GM13977 (cell line): ENCODE measurements around the gene KIT.

Source experiments
- DNase-seq: peaks from one replicate; pipeline ENCODE4 v3.0.0; 2012; ENCODE audit warnings: low spot score
- CTCF ChIP-seq: IDR thresholded peaks from 2 replicates; pipeline ENCODE4 v1.5.1; 2012; ENCODE audit warnings: mild to moderate bottlenecking, control low read depth; ENCODE audit not compliant: insufficient read depth; ENCODE audit errors: extremely low read depth, missing control alignments
- in situ Hi-C: fragments of 300-500 bp; cut with MboI; formaldehyde crosslinking; loops from one replicate; pipeline ENCODE4 v1.12.0; 2022; ENCODE audit warnings: low sequenced_read_pairs, low pct_unique_long_range_greater_than_20kb, mixed read lengths, inconsistent platforms; ENCODE audit not compliant: unreplicated experiment

Gene KIT

GRCh38 chr4:54679813-54680212, 22.1 kb downstream of the KIT start:
- in situ Hi-C loops = loop anchor here (25.0 kb wide), 1 partner anchor 282 kb away; no protein-coding TSS in a partner anchor
- DNase-seq = no peak
- no peak for TF ChIP-seq CTCF

GRCh38 chr4:54683616-54684346, 26.0 kb downstream of the KIT start:
- peak; percentile 55 for TF ChIP-seq CTCF
- in situ Hi-C loops = loop anchor here (25.0 kb wide), 1 partner anchor 279 kb away; no protein-coding TSS in a partner anchor
- peak; percentile 28 for DNase-seq

- DNase-seq = no peak
- in situ Hi-C loops = loop anchor here (25.0 kb wide), 1 partner anchor 276 kb away; no protein-coding TSS in a partner anchor
- TF ChIP-seq CTCF = no peak
Measured at GRCh38 chr4:54685810-54686209, 28.1 kb downstream of the KIT start.

GRCh38 chr4:54687887-54688841, 30.4 kb downstream of the KIT start:
- TF ChIP-seq CTCF = no peak
- in situ Hi-C loops = loop anchor here (25.0 kb wide), 1 partner anchor 274 kb away; no protein-coding TSS in a partner anchor
- no peak for DNase-seq

GRCh38 chr4:54695337-54695736, 37.6 kb downstream of the KIT start:
- DNase-seq = no peak
- in situ Hi-C loops = loop anchor here (25.0 kb wide), 1 partner anchor 267 kb away; no protein-coding TSS in a partner anchor
- TF ChIP-seq CTCF = no peak

- TF ChIP-seq CTCF = no peak
- no peak for DNase-seq
- in situ Hi-C loops = loop anchor here (25.0 kb wide), 1 partner anchor 267 kb away; no protein-coding TSS in a partner anchor
Measured at GRCh38 chr4:54695788-54696187, 38.0 kb downstream of the KIT start.
